ENCODE data around the gene POMT1.

Gene POMT1

DNA sequence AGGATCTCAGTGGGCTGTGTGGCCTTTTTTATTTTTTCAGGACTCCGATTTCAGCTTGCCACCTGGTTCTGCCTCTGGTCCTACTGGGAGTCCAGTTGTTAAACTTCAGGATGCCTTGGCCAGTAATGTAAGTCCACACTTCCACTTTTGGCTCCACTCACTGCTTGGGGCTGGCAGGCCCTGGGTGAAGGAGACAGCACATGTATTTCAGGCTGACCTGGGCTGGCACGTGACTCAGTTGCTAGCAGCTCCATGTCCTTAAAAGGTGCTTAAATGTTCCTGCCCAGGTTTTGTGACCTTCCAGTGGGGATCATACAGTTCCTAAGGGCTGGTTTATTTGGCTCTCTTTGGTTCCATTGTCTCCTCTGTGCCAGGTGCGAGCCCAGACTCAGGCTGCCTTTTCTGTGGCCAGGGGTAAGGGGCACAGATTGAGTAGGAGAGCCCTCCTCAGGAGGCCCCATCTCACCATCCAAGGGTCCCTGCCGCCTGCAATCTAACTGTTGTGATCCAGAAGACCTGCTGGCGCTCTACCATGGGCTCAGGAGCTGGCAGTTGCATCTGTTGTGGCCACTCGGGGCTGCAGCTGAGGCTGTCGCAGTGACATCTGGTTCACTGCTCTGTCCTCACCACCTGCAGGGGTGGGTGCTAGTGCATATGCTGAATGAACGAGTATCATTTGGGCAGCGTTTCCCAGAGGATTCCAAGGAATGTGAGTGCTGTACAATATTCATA is 19.2 kb upstream of the POMT1 start:
- no peak for ATAC-seq
- TF ChIP-seq ZC3H10 (CRISPR knock-in tag; IDR thresholded peaks at IDR 0.05) (no peak), POU6F1 (CRISPR knock-in tag; IDR thresholded peaks at IDR 0.05; ENCODE audit: borderline replicate concordance, low read depth) (no peak), ZNF70 (CRISPR knock-in tag; IDR thresholded peaks at IDR 0.05) (no peak), PPARA (CRISPR knock-in tag; IDR thresholded peaks at IDR 0.05; ENCODE audit: borderline replicate concordance) (no peak), BACH2 (CRISPR knock-in tag; IDR thresholded peaks at IDR 0.05; ENCODE audit: borderline replicate concordance) (no peak), RARB (CRISPR knock-in tag; IDR thresholded peaks at IDR 0.05) (no peak), SNAI2 (CRISPR knock-in tag; IDR thresholded peaks at IDR 0.05) (no peak), ARNTL (CRISPR knock-in tag; IDR thresholded peaks at IDR 0.05; ENCODE audit: borderline replicate concordance, low read depth) (no peak), ZNF8 (CRISPR knock-in tag; IDR thresholded peaks at IDR 0.05) (no peak), ZFP3 (CRISPR knock-in tag; IDR thresholded peaks at IDR 0.05) (no peak), PATZ1 (CRISPR knock-in tag; IDR thresholded peaks at IDR 0.05; ENCODE audit: borderline replicate concordance) (no peak)

GRCh38 chr9:131484051-131484445 is 18.7 kb upstream of the POMT1 start:
- TF ChIP-seq ZFP3 (CRISPR knock-in tag; IDR thresholded peaks at IDR 0.05) (no peak), CSDC2 (CRISPR knock-in tag; IDR thresholded peaks at IDR 0.05) (no peak), RARB (CRISPR knock-in tag; IDR thresholded peaks at IDR 0.05) (no peak), ZC3H10 (CRISPR knock-in tag; IDR thresholded peaks at IDR 0.05) (no peak), ISL1 (CRISPR knock-in tag; IDR thresholded peaks at IDR 0.05) (no peak), POU6F1 (CRISPR knock-in tag; IDR thresholded peaks at IDR 0.05; ENCODE audit: borderline replicate concordance, low read depth) (no peak), OSR1 (CRISPR knock-in tag; IDR thresholded peaks at IDR 0.05) (no peak), TSHZ2 (CRISPR knock-in tag; IDR thresholded peaks at IDR 0.05) (no peak), CREB5 (CRISPR knock-in tag; IDR thresholded peaks at IDR 0.05; ENCODE audit: low read depth) (no peak), GLIS3 (CRISPR knock-in tag; IDR thresholded peaks at IDR 0.05) (no peak)

DNA sequence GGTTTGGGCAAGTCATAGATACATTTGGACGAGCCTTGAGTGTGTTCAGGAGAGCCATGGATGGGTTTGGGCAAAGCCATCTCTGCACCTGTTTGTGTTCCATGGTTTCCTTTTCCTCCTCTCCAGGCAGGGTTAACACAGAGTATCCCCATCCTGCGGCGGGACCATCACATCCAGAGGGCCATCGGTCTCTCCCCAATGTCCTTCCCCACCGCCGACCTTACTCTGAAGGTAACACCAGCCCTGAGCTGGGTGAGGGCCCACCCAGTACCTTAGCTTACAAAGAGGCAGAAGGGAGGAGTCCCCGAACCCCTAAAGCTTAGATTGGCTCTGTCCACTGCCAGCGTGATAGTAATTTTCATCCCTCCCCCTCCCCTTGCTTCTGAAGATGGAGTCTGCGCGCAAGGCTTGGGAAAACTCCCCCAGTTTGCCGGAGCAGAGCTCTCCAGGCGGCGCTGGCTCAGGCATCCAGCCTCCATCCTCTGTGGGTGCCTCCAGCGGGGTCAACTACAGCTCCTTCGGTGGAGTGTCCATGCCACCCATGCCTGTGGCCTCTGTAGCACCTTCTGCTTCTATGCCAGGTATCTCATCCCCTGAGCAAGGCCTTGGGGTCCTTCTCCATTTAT is 18.0 kb upstream of the POMT1 start:
- no peak for ATAC-seq
- no peak for TF ChIP-seq ISL1 (CRISPR knock-in tag; IDR thresholded peaks at IDR 0.05)
- no peak for TF ChIP-seq ZFP30 (CRISPR knock-in tag; IDR thresholded peaks at IDR 0.05)
- no peak for TF ChIP-seq ZNF70 (CRISPR knock-in tag; IDR thresholded peaks at IDR 0.05)
- TF ChIP-seq CSDC2 (CRISPR knock-in tag; IDR thresholded peaks at IDR 0.05), result no peak
- TF ChIP-seq PATZ1 (CRISPR knock-in tag; IDR thresholded peaks at IDR 0.05; ENCODE audit: borderline replicate concordance), result no peak
- no peak for TF ChIP-seq ZC3H10 (CRISPR knock-in tag; IDR thresholded peaks at IDR 0.05)
- no peak for TF ChIP-seq ARNTL (CRISPR knock-in tag; IDR thresholded peaks at IDR 0.05; ENCODE audit: borderline replicate concordance, low read depth)
- no peak for TF ChIP-seq SNAI2 (CRISPR knock-in tag; IDR thresholded peaks at IDR 0.05)

More at GRCh38 chr9:131484051-131484445, 18.7 kb upstream of the POMT1 start:
- no peak for ATAC-seq
